HL-60/S4 treated with retinoic acid at 250 ng/mL for 4 days and 3 days (cell line): ENCODE results near the gene HTT.

Source experiments
- in situ Hi-C: fragments of 300-500 bp; cut with MboI; formaldehyde crosslinking; loops from 2 replicates; pipeline ENCODE4 v1.7.0; 2022; ENCODE audit warnings: low sequenced_read_pairs

HTT gene

GRCh38 chr4:3229964-3230363, 155.5 kb downstream of the HTT start:
- in situ Hi-C loops = no loop called here

DNA sequence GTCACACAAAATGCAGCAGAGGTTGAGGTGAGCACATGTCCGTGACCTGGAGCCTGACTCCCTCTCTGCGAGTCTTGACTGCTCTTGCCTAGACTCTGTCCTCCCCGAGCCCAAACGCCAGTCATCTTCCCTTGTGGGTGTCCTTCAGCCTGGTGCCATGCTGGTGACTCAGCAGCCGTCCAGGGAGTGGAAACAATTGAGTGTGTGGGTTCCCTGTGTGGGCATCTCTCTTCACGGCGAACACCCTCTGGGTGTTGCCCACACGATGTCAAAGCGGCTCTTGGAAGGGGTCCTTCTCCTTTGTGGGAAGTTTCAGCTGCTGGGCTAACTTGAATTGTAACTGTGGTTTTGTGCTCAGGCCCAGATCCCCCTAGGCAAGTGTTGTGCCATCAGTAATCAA, 157.0 kb downstream of the HTT start:
- in situ Hi-C loops = no loop called here

DNA sequence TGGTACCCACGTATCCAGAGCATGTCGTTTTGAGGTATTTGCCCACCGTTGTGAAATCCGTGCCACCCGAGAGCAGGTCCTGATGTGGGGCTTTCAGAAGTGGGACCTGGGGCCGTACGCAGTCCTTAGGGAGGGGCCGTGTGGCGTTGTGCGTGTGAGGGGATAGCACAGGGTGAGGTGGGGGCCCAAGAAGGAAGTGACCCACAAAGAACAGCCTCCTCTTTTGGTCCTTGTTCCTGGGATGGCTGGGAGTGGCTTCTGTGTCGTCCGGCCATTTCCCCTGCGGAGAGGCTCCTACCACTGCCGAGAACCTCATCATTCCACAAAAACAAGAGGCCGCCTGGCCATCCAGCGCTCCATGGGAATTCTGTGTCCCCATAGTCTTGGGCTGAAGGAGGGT, 157.5 kb downstream of the HTT start:
- in situ Hi-C loops = no loop called here

GRCh38 chr4:3232871-3233271, 158.4 kb downstream of the HTT start:
- in situ Hi-C loops = no loop called here

DNA sequence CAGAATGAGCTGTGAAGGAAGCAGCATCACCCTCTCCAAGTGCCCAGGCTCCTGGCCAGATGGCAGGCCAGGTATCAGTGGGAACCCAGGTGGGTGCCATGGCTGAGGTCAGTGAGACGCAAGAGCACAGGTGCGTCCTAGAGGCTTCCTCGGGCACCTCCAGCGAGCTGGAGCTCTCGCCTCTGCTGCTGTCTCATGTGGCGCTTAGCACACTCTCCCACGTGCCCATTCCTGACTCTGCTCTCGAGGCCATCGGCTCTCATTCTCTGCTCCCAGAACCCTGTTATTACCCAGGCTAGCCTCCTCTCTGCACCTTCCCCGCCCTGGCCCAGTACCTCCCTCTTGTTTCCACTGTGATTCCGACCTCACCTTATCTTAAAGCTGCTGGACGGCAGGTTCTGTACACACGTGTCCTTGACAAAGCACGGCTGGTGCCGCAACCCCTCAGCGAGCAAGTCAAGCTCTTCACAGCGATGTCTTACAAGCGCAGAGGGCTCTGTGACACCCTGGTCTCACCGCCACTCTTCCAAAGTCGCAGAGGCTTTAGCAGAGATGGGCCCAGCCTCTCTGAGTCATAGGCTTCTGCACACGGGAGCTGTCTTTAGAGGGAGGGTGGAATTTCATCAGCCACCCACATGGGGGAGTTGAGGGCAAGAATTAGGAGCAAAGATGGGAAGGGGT, 159.1 kb downstream of the HTT start:
- in situ Hi-C loops = no loop called here

GRCh38 chr4:3234171-3235029, 159.9 kb downstream of the HTT start:
- in situ Hi-C loops = no loop called here

DNA sequence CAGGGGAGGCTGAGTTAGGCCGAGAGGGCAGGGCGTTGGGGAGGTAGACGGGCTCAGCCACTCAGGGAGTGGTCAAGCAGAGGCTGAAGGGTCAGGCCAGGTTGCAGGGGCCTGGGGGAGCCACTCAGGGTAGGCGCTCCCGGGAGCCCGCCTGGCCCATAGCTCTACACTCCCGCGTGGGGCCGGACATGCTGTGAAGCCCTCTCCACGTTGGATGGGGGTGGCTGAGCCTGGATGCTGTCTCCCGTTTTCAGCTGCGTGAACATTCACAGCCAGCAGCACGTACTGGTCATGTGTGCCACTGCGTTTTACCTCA, 160.5 kb downstream of the HTT start:
- in situ Hi-C loops = no loop called here

DNA sequence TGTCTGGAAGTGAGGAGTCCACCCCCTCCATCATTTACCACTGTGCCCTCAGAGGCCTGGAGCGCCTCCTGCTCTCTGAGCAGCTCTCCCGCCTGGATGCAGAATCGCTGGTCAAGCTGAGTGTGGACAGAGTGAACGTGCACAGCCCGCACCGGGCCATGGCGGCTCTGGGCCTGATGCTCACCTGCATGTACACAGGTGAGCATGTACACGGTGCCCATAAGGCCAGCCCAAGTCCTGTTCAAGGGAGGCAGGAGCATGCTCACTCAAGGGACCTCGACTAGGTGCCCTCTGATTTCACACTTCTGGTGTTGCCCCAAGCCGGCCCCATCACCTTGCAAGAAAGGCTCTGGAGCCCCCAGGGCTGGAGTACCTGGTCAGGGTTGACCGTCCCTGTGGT, 161.1 kb downstream of the HTT start:
- in situ Hi-C loops = no loop called here

- in situ Hi-C loops = no loop called here
Measured at GRCh38 chr4:3236326-3236878, 161.9 kb downstream of the HTT start.

GRCh38 chr4:3237266-3237665, 162.8 kb downstream of the HTT start:
- in situ Hi-C loops = no loop called here

DNA sequence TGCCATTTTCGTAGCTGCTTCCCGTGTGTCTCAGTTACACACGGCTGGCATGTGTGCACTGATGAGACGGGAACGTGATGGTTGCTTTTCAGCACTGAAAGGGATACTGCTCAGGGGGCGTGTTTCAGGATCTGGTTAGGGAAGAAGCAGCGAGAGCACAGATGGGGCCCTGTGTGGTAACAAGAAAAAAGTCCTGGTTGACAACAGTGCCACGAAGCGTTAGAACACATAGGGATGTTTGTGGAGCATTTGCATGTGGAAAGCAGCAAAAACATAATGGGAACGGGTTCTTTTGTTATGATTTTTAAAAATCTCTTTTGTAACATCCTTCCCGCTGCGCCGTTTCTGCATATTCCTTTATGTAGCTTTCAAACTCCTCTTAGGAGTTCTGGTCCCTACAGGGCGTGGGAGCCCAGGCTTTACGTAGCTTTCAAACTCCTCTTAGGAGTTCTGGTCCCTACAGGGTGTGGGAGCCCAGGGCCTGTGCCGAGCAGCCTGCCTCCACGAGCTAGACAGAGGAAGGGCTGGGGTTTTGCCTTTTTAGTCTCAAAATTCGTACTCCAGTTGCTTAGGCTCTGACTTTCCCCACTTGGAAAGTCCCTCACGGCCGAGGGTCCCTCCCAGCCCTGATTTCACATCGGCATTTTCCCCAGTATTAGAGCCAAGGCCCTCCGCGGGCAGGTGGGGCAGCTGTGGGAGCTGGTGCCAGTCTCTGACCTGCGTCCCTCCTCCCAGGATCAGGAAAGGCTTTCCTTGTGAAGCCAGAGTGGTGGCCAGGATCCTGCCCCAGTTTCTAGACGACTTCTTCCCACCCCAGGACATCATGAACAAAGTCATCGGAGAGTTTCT, 163.5 kb downstream of the HTT start:
- in situ Hi-C loops = no loop called here

GRCh38 chr4:3238721-3239120, 164.2 kb downstream of the HTT start:
- in situ Hi-C loops = no loop called here

- in situ Hi-C loops = no loop called here
Measured at GRCh38 chr4:3239303-3239702, 164.8 kb downstream of the HTT start.

- in situ Hi-C loops = no loop called here
Measured at GRCh38 chr4:3239998-3240920, 165.8 kb downstream of the HTT start.

DNA sequence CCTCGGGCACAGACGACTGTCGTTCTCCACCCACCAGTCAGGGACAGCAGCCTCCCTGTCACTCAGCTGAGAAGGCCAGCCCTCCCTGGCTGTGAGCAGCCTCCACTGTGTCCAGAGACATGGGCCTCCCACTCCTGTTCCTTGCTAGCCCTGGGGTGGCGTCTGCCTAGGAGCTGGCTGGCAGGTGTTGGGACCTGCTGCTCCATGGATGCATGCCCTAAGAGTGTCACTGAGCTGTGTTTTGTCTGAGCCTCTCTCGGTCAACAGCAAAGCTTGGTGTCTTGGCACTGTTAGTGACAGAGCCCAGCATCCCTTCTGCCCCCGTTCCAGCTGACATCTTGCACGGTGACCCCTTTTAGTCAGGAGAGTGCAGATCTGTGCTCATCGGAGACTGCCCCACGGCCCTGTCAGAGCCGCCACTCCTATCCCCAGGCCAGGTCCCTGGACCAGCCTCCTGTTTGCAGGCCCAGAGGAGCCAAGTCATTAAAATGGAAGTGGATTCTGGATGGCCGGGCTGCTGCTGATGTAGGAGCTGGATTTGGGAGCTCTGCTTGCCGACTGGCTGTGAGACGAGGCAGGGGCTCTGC, 166.5 kb downstream of the HTT start:
- in situ Hi-C loops = no loop called here

- in situ Hi-C loops = no loop called here
Measured at GRCh38 chr4:3241898-3242524, 167.5 kb downstream of the HTT start.

- in situ Hi-C loops = no loop called here
Measured at GRCh38 chr4:3243136-3243780, 168.8 kb downstream of the HTT start.

- in situ Hi-C loops = no loop called here
Measured at GRCh38 chr4:3244002-3244401, 169.5 kb downstream of the HTT start.

GRCh38 chr4:3244747-3245146, 170.3 kb downstream of the HTT start:
- in situ Hi-C loops = no loop called here
